ENCODE data around the gene WWOX.

GRCh38 chr16:78274771-78275170 lies 175.3 kb downstream of the WWOX start:
- TF ChIP-seq, protein P1, sequence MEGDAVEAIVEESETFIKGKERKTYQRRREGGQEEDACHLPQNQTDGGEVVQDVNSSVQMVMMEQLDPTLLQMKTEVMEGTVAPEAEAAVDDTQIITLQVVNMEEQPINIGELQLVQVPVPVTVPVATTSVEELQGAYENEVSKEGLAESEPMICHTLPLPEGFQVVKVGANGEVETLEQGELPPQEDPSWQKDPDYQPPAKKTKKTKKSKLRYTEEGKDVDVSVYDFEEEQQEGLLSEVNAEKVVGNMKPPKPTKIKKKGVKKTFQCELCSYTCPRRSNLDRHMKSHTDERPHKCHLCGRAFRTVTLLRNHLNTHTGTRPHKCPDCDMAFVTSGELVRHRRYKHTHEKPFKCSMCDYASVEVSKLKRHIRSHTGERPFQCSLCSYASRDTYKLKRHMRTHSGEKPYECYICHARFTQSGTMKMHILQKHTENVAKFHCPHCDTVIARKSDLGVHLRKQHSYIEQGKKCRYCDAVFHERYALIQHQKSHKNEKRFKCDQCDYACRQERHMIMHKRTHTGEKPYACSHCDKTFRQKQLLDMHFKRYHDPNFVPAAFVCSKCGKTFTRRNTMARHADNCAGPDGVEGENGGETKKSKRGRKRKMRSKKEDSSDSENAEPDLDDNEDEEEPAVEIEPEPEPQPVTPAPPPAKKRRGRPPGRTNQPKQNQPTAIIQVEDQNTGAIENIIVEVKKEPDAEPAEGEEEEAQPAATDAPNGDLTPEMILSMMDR (conservative IDR thresholded peaks at IDR 0.05), result no peak
- TF ChIP-seq EZH2 (IDR thresholded peaks at IDR 0.05; ENCODE audit: low read depth), result no peak

All from PC-9 (cell line).